Lung (tissue), 12 donors: ENCODE measurements around the gene MYL9. TPM values are rescaled to one million over a fixed set of nuclear protein-coding genes. Genes with fewer than 3 reads are reported as not detected.

Experiments used
- ATAC-seq: fragments of 200-7000 bp; cut with Tn5 transposase; one replicate; pipeline ENCODE4 v1.9.1; 2020; ENCODE audit warnings: moderate number of reproducible peaks; ENCODE audit not compliant: insufficient read depth, low FRiP score
- DNase-seq, 3 donors: peaks; one replicate each; pipeline ENCODE4 v3.0.0-alpha.2; 2013 to 2017
- H3K27ac ChIP-seq, 2 donors: one replicate each; pipeline ENCODE4 v1.5.1; 2013; ENCODE audit warnings: mild to moderate bottlenecking in 2 of 2, moderate library complexity in 2 of 2, control low read depth in 1 of 2, inconsistent platforms in 1 of 2, low read depth in 1 of 2, low read length in 1 of 2
- H3K27me3 ChIP-seq, 3 donors: one replicate each; pipeline ENCODE4 v1.5.1; 2013; ENCODE audit warnings: low read length in 2 of 3; ENCODE audit not compliant: control insufficient read depth in 3 of 3, insufficient read depth in 3 of 3
- H3K36me3 ChIP-seq, 4 donors: one replicate each; pipeline ENCODE4 v1.5.1; 2013; ENCODE audit warnings: low read length in 4 of 4, mild to moderate bottlenecking in 1 of 4, moderate library complexity in 1 of 4; ENCODE audit not compliant: control insufficient read depth in 4 of 4, insufficient read depth in 4 of 4
- H3K4me1 ChIP-seq, 5 donors: one replicate each; pipeline ENCODE4 v1.5.1; 2013; ENCODE audit warnings: low read length in 5 of 5, mild to moderate bottlenecking in 2 of 5, moderate library complexity in 1 of 5; ENCODE audit not compliant: control insufficient read depth in 5 of 5, insufficient read depth in 5 of 5
- H3K4me3 ChIP-seq: one replicate; pipeline ENCODE4 v1.5.1; 2013; ENCODE audit warnings: mild to moderate bottlenecking, control low read depth, moderate library complexity
- H3K9ac ChIP-seq, 2 donors: one replicate each; pipeline ENCODE4 v1.5.1; 2013; ENCODE audit warnings: low read length in 2 of 2, control low read depth in 1 of 2; ENCODE audit not compliant: insufficient read depth in 1 of 2
- H3K9me3 ChIP-seq, 4 donors: one replicate each; pipeline ENCODE4 v1.5.1; 2013; ENCODE audit warnings: low read length in 3 of 4, mild to moderate bottlenecking in 1 of 4, moderate library complexity in 1 of 4; ENCODE audit not compliant: control insufficient read depth in 4 of 4, insufficient read depth in 3 of 4
- WGBS, 2 donors: extraction: QIAGEN DNeasy Blood & Tissue Kit; methylation state at CpG; one replicate each; pipeline ENCODE4 v1.1.7; 2013; 5-methylcytosine and 5-hydroxymethylcytosine counted together
- polyA plus RNA-seq, 2 donors: library from polyadenylated mRNA; stranded (reverse); fragments of 200-250 nt; gene quantifications; one replicate each; pipeline ENCODE4 v1.2.1, GENCODE V29; 2013
- total RNA-seq, 2 donors: library from RNA; depleted of rRNA in 1 of 2; stranded (reverse); fragments of >200 nt in 1 of 2; gene quantifications; one replicate each; pipeline ENCODE4 v1.2.1, GENCODE V29; 2014 to 2021
- TF ChIP-seq, protein P1 (sequence below): IDR thresholded peaks from 2 replicates; pipeline ENCODE4 v1.5.1; 2012; ENCODE audit warnings: mild to moderate bottlenecking; ENCODE audit errors: control extremely low read depth, extremely low read depth
- donor health status: control.
- donor health status: control.
- donor health status: Bipolar disorder and iron deficiency.
- donor health status: healthy.
- donor health status: DM: yes; HTN: yes; CAD: no.

The MYL9 gene
- total and polyA plus RNA-seq, 4 donors, result 40.8 to 243 (median 154) TPM

DNA sequence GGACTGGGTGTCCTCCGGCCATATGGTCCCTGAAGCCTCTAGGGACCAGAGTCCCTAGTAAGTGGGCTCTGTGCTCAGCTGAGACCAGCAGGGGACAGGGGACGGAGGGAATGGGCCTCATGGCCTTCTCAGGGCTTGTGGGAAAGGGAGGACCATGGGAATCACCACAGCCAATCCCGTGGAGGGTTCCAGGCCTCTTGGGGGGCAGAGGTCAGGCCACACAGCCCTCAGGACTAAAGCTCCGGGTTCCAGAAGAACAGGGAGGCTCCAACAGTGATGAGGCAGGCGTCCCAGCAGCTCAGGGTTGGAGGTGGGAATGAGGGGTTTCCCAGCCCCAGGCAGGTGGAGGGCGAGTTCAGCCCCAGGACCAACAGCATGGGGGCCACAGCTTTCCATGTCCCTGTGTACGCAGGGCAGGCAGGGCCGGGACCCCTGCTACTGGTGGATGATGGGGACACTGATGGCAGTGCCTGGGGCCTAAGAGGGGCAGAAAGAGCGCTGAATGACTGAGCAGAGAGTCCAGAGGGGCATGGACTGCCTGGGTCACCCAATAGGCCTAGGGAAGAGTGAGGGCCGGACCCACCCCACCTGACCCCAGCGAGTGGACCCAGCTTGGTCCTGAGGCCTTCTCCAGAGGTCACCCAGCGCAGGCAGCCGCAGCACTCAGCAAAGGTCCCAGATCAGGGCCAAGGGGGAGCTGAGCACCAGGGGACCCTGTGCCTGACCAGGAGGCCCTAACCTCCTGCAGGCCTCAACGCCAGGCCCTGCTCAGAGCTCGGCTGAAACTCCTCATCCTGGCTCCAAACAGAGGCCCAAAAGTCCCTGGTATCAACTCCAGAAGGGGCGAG lies 8.8 kb downstream of the MYL9 start:
- Histone ChIP-seq H3K4me3 (no peak overlapping the region), H3K36me3 (peaks cover 0 to 26% (median 6%) of the 10 kb centered on the region in 4 donors), H3K4me1 (peaks cover 0 to 2% (median 0%) of the 10 kb centered on the region in 5 donors), H3K9me3 (no peaks in the 10 kb centered on the region), H3K27ac (peak overlapping the region; percentile 11 to 31), H3K27me3 (no peaks in the 10 kb centered on the region), H3K9ac (no peak overlapping the region)
- 83 to 94% methylated on average over 16 of the region's 16 CpGs for WGBS, 2 donors
- DNase-seq, result no peak
- ATAC-seq, result no peak
- TF ChIP-seq, protein P1, sequence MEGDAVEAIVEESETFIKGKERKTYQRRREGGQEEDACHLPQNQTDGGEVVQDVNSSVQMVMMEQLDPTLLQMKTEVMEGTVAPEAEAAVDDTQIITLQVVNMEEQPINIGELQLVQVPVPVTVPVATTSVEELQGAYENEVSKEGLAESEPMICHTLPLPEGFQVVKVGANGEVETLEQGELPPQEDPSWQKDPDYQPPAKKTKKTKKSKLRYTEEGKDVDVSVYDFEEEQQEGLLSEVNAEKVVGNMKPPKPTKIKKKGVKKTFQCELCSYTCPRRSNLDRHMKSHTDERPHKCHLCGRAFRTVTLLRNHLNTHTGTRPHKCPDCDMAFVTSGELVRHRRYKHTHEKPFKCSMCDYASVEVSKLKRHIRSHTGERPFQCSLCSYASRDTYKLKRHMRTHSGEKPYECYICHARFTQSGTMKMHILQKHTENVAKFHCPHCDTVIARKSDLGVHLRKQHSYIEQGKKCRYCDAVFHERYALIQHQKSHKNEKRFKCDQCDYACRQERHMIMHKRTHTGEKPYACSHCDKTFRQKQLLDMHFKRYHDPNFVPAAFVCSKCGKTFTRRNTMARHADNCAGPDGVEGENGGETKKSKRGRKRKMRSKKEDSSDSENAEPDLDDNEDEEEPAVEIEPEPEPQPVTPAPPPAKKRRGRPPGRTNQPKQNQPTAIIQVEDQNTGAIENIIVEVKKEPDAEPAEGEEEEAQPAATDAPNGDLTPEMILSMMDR, result no peak

DNA sequence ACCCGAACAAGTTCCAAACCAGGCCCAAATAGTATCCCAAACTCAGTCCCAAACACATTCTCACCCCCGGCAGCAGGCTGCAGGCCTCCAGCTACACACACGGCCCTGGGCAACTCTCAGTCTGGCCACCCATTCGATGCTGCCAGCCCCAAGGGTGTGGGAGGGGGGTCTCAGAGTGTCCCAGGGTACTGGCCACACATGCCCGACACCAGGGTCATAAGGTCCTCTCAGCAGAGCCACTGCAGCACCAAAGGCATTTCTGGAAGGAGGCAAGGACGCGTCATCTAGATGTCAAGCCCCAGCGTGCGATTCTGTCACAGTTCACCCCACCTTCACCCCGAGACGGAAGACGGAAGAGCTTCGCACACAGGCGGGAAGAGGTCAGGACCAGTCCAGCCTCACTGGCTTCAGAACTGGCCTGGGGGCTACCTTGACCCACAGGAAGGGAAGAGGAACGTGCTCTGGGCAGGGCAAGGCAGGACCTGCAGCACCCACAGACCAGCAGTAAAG lies 9.5 kb downstream of the MYL9 start:
- TF ChIP-seq, protein P1, result no peak
- no peak for ATAC-seq
- Histone ChIP-seq H3K27me3 (no peaks in the 10 kb centered on the region), H3K9me3 (no peaks in the 10 kb centered on the region), H3K36me3 (peaks cover 0 to 26% (median 6%) of the 10 kb centered on the region in 4 donors), H3K4me1 (peaks cover 0 to 2% (median 0%) of the 10 kb centered on the region in 5 donors), H3K9ac (no peak overlapping the region), H3K27ac (peak overlapping the region in 1 of 2 donors; percentile 11), H3K4me3 (no peak overlapping the region)
- WGBS, 2 donors, result 68 to 83% methylated on average over 15 of the region's 15 CpGs
- DNase-seq, result no peak

DNA sequence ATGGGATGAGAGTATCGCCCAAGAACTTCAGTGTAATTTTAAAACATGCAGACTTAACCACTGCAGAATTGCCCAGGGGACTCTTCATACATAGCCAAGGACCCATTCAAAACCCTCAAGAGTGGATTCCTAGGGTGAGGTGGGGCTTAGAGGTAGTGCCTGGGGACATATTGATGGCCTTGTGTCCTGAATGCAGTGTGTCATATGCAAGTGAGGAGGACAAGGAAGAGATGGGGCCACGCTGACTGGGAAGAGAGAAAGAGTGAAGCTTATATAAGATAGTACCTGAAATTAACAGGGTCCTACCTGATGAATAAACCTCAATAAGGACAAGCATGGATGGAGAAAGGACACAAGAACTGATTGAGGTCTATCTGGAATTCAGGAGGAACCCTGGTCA lies 13.9 kb downstream of the MYL9 start:
- H3K4me3 ChIP-seq, result no peak overlapping the region
- TF ChIP-seq, protein P1, result no peak
- no peaks in the 10 kb centered on the region for H3K36me3 ChIP-seq
- 86 to 90% methylated on average over 2 of the region's 2 CpGs for WGBS, 2 donors
- no peak overlapping the region for H3K9ac ChIP-seq
- no peaks in the 10 kb centered on the region for H3K27me3 ChIP-seq
- H3K27ac ChIP-seq, result no peak overlapping the region
- DNase-seq (no peak), ATAC-seq (no peak)
- no peaks in the 10 kb centered on the region for H3K9me3 ChIP-seq
- peaks cover 0 to 5% (median 0%) of the 10 kb centered on the region in 5 donors for H3K4me1 ChIP-seq
